OCI-LY7 (cell line): Measurements from ENCODE around the gene ADGRD1.

Experiments
- EZH2phosphoT487 ChIP-seq: fragments of 200-600 bp; sonication (generic); IDR thresholded peaks from 2 replicates; pipeline ENCODE4 v1.6.1; 2018; ENCODE audit warnings: low read depth, borderline replicate concordance, mild to moderate bottlenecking, mixed run types, antibody characterized with exemption, low read length, moderate library complexity, mixed read lengths
- TF ChIP-seq, protein P1 (sequence below): fragments of 200-600 bp; sonication (generic); conservative IDR thresholded peaks from 2 replicates; pipeline ENCODE4 v1.5.1; 2014; ENCODE audit warnings: mild to moderate bottlenecking, antibody characterized with exemption, low read length, moderate library complexity, mixed read lengths

GRCh38 chr12:130978785-130979184, 25.1 kb downstream of the ADGRD1 start:
- TF ChIP-seq, protein P1, sequence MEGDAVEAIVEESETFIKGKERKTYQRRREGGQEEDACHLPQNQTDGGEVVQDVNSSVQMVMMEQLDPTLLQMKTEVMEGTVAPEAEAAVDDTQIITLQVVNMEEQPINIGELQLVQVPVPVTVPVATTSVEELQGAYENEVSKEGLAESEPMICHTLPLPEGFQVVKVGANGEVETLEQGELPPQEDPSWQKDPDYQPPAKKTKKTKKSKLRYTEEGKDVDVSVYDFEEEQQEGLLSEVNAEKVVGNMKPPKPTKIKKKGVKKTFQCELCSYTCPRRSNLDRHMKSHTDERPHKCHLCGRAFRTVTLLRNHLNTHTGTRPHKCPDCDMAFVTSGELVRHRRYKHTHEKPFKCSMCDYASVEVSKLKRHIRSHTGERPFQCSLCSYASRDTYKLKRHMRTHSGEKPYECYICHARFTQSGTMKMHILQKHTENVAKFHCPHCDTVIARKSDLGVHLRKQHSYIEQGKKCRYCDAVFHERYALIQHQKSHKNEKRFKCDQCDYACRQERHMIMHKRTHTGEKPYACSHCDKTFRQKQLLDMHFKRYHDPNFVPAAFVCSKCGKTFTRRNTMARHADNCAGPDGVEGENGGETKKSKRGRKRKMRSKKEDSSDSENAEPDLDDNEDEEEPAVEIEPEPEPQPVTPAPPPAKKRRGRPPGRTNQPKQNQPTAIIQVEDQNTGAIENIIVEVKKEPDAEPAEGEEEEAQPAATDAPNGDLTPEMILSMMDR = no peak
- no peak for TF ChIP-seq EZH2phosphoT487
